ENCODE results near the gene ADAMTS18. TPM values are rescaled to one million over a fixed set of nuclear protein-coding genes. Genes with fewer than 3 reads are reported as not detected.

The ADAMTS18 gene
- total RNA-seq, 1 donor from 2014 or later = not detected

GRCh38 chr16:77393955-77394354 is 40.9 kb downstream of the ADAMTS18 start:
- H3K27me3 ChIP-seq (ENCODE audit: control insufficient read depth, insufficient read depth, low read length) = no peaks in the 10 kb centered on the region
- no peak for TF ChIP-seq CTCF (IDR thresholded peaks at IDR 0.05; ENCODE audit: insufficient read depth, low read length, severe bottlenecking)
- no peaks in the 10 kb centered on the region for H3K36me3 ChIP-seq (ENCODE audit: control insufficient read depth, insufficient read depth, low read length)
- FAIRE-seq (no peak), DNase-seq (ENCODE audit: low read depth) (no peak)
- no peak overlapping the region for H3K4me3 ChIP-seq (ENCODE audit: low read depth, low read length)

DNA sequence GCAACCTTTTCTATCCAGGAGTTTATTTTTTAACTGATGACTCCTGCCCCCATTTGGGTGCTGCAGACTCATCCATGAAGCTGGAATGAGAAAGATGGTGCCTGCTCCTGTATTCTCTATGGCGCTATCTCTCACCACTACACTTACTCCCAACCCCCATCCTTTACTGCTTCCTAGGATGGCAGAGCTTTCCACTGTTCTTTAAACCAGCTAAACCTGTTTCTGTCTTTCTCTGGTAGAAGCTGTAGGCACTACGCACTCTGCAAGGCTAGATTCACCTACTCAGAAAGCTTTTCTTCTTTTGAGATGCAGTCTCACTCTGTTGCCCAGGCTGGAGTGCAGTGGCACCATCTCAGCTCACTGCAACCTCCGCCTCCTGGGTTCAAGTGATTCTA is 47.0 kb downstream of the ADAMTS18 start:
- DNase-seq (ENCODE audit: low read depth) (no peak), FAIRE-seq (no peak)
- Histone ChIP-seq H3K27me3 (ENCODE audit: control insufficient read depth, insufficient read depth, low read length) (no peaks in the 10 kb centered on the region), H3K4me3 (ENCODE audit: low read depth, low read length) (no peak overlapping the region), H3K36me3 (ENCODE audit: control insufficient read depth, insufficient read depth, low read length) (no peaks in the 10 kb centered on the region)
- no peak for TF ChIP-seq CTCF (IDR thresholded peaks at IDR 0.05; ENCODE audit: insufficient read depth, low read length, severe bottlenecking)

- Histone ChIP-seq H3K27me3 (ENCODE audit: control insufficient read depth, insufficient read depth, low read length) (no peaks in the 10 kb centered on the region), H3K36me3 (ENCODE audit: control insufficient read depth, insufficient read depth, low read length) (no peaks in the 10 kb centered on the region), H3K4me3 (ENCODE audit: low read depth, low read length) (no peak overlapping the region)
- no peak for DNase-seq (ENCODE audit: low read depth)
- FAIRE-seq = no peak
- no peak for TF ChIP-seq CTCF (IDR thresholded peaks at IDR 0.05; ENCODE audit: insufficient read depth, low read length, severe bottlenecking)
Measured at GRCh38 chr16:77386831-77387814, 47.7 kb downstream of the ADAMTS18 start.

GRCh38 chr16:77385481-77385880 is 49.4 kb downstream of the ADAMTS18 start:
- H3K27me3 ChIP-seq (ENCODE audit: control insufficient read depth, insufficient read depth, low read length) = no peaks in the 10 kb centered on the region

DNA sequence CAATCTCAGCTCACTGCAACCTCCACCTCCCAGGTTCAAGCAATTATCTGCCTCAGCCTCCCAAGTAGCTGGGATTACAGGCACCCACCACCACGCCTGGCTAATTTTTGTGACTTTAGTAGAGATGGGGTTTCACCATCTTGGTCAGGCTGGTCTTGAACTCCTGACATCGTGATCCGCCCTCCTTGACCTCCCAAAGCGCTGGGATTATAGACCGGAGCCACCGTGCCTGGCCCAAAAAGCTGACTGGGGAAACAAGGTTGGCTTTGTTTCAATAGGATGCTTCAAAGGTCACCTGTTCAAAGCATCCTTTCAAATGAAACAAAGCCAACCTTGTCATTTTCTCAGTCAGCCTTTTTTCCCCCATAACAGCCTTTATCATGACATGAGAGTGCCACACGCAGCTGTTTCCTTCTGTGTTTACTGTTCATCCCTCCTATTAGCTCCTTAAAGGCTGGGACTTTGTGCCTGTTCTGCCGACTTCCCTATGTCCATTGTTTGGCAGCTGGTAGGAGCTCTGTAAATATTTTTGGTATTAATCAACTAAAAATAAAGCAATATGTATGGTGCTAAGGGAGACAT is 51.1 kb downstream of the ADAMTS18 start:
- H3K4me3 ChIP-seq (ENCODE audit: low read depth, low read length) = no peak overlapping the region
- H3K36me3 ChIP-seq (ENCODE audit: control insufficient read depth, insufficient read depth, low read length) = no peaks in the 10 kb centered on the region
- TF ChIP-seq CTCF (IDR thresholded peaks at IDR 0.05; ENCODE audit: insufficient read depth, low read length, severe bottlenecking) = no peak
- no peak for DNase-seq (ENCODE audit: low read depth)
- FAIRE-seq = no peak
- no peaks in the 10 kb centered on the region for H3K27me3 ChIP-seq (ENCODE audit: control insufficient read depth, insufficient read depth, low read length)

More at GRCh38 chr16:77385481-77385880, 49.4 kb downstream of the ADAMTS18 start:
- Histone ChIP-seq H3K36me3 (ENCODE audit: control insufficient read depth, insufficient read depth, low read length) (no peaks in the 10 kb centered on the region), H3K4me3 (ENCODE audit: low read depth, low read length) (no peak overlapping the region)
- FAIRE-seq = no peak
- no peak for DNase-seq (ENCODE audit: low read depth)
- TF ChIP-seq CTCF (IDR thresholded peaks at IDR 0.05; ENCODE audit: insufficient read depth, low read length, severe bottlenecking) = no peak
